Measurements from ENCODE around the gene DLG4.
"Not testable (repeated sequence)": the region's sequence is repeated elsewhere in the genome, so short reads cannot be mapped to it uniquely, and the experiment has no call there.

The DLG4 gene

DNA sequence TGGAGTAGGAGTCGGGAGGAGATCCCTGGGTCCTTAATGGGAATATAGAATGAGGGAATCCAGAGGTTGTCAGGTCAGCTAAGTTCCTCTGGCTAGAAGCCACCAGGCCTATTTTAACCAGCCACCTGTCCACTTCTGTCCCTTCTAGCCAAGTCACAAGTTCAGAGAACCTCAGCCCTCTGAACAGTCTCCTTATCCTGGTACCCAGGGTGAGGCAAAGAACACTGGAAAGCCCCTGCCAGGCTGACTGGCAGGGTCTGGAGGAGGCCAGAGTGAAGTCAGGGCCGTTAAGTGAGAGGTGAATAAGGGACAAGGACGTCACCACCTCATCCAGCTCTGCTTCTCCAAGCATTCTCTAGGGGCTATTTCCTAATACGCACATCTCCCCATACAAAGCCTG lies 29.2 kb upstream of the DLG4 start:
- FAIRE-seq: no peak

GRCh38 chr17:7246779-7247178 lies 27.1 kb upstream of the DLG4 start:
- FAIRE-seq: no peak

- FAIRE-seq: not testable (repeated sequence)
These were observed 24.2 kb upstream of the DLG4 start for GRCh38 chr17:7243838-7244237.

GRCh38 chr17:7243453-7243729 lies 23.8 kb upstream of the DLG4 start:
- FAIRE-seq: no peak

GRCh38 chr17:7242717-7243452 lies 23.2 kb upstream of the DLG4 start:
- no peak for FAIRE-seq

DNA sequence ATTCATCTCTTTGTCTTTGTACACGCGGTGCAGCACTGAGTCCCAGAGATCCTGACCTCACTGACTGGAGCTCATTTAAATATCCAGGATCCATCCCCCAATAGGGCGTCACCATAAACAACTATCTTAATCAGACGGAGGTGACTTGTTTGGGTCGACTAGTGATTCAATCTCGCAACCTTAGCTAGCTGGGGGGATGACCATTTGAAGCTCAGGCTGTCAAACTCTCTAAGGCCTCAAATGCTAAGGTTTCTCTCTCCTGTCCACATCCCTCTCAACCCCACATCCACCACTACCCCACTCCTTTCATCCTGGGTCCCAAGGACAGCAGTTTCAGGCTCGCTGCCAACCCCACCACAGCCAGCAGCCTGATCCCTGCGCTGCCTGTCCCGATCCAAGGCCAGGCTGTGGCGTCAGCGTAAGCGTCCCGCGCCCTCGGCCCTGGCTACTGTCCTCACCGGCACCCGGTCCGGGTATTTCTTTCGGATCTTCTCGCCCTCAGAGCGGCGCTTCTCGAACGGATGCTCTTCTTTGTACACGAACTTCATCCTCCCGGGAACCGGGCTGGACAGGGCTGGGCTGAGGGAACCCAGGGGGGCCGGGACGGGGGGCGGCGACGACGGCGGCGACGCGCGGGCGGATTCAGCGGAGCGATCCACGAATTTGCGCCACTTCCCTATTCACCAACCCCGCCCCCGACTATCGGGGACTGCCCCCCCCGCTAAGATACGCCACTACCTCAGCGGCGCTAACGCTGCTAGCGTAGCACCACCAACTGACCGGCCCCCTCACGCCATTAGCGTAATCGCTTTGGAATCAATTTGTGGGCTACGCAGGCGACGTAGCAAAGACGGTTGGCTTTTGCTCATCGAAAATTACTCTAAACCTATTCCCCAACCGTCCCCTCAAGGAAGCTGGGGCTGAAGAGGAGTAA lies 22.4 kb upstream of the DLG4 start, which contains the start of gene GABARAP:
GABARAP (minus strand) TSS at position 667 of the 934 bp plus-strand sequence; CDS start at position 548, 119 bp downstream.
- FAIRE-seq: no peak

DNA sequence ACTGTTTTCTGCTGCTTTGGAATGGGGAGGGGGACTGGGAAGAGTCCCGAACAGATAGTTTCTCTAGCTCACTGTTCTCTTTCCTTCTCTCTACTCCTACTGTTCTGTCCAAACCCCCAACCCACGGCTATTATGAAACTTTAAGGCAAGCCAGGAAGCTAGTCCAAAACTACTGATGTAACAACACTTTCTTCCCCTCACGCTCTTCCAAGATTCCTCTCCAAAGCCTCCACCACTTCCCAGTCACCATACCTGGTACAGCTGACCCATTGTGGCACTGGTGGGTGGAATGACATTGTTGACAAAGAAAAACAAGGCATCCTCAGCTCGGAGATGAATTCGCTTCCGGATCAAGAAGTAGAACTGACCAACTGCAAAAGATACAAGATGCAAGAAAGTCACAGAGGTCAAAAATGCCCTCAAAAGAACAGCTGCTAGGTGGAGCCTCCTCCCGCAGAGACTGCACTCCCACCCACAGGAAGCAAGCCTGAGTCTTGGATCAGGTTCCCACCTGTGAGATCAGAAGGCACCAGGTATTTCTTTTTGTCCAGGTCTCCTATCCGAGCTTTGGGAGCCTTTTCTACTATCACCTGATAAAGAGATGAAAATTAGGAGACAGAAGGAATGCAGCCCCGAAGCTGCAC lies 21.6 kb upstream of the DLG4 start:
- FAIRE-seq: no peak

DNA sequence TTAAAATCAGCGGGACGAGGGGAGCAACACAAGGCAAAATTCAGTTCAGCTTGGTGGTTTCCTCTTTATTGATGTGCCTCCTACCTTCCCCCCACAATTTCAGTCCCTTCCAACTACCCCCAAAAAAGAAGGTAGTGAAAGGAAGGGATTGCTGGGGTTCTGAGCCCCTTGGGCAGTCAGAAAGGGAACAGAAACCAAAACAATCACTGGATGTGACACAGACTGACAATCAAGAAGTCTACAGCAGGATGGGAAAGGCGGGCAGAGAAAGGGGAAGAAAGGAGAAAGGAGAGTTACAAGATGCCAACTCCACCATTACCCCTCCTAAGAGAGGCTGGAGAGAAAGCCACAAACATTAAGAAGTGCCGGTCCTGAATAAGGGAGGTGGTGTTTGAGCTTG lies 20.7 kb upstream of the DLG4 start:
- no peak for FAIRE-seq

- FAIRE-seq: peak; percentile 93
These were observed 19.7 kb upstream of the DLG4 start, which contains the start of gene PHF23 for GRCh38 chr17:7239091-7240027. PHF23 (minus strand) TSS chr17:7239457; CDS start chr17:7239279, 178 bp downstream.

DNA sequence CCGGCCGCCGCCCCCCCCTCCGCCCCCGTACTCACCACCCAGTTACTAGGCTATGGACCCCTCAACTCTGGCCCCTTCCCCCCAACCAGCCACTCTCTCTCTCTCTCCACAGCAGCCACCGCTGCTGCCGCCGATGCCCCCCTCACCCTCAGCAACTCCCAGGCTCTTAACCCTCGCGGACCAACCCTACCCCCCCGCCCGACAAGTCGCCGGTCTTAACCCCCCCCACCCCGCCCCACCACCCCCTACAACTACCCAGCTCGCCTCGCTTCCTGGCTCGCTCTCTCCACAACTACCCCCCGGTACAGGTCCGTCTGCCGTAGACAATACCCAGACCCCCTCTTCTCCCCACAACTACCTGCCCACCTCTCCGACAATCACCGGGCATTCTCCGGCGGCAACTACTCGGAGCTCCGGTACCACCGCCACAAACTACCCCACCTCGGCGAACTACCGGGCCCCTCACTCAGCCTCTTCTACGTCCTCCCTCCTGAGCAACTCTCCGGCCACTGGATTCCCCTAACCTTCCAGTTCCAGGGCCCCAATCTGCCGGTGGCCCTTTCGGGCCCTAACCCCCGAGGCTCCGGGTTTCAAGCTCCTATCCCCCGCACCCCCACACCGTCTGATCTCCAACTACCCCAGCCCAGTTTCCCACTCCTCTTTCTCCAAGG lies 18.9 kb upstream of the DLG4 start:
- FAIRE-seq: no peak

DNA sequence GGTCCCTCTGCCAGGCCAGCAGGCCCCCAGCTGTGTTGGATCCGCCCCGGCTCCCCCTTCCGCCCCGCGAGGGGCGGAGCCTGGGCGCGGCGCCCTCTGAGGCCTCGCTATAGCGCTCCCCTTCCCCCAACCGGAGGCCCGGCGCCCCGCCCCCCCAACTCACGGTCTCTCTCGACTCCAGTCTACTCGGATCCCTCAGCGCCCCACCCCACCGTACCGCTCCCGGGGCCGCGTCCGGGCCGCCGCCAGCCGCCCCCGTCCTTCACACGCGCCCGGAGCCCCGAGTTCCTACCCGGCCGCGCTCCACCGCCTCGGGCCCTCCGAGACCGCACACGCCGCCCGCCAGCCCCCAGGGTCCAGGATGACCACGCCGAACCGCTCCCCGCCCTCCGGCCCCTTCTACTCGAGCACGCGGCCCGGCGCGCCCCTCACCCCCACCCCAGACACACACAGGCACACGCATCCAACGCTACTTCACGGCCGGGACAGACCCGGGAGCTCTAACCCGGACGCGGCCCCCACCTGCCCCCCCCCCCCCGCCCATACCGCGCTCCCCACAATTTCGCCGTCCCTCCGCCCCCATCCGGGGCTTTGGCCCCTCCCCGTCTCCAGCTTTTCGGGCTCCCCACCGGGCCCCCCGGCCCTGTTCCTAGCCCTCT lies 18.3 kb upstream of the DLG4 start:
- no peak for FAIRE-seq

- no peak for FAIRE-seq
These were observed 17.7 kb upstream of the DLG4 start for GRCh38 chr17:7237266-7237760.

DNA sequence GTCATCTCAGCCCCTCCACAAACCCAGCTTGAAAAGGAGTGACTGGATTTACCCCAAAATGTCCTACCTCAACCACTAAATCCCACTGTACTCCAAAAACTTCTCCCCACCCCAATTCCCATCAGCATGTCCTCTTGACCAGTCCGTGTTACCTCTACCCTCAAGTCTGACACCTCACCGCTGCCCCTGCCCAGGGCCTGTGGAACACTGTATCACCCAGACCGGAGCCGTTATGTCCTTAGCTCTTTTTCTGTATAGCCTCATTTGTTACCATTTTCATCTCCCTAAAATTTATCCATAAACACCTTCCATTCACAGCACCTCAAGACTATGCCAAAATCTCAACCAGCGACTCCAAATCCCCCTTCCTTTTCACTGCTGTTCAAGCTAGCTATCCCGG lies 17.2 kb upstream of the DLG4 start:
- no peak for FAIRE-seq

- FAIRE-seq: no peak
These were observed 16.3 kb upstream of the DLG4 start for GRCh38 chr17:7235693-7236665.

GRCh38 chr17:7234083-7234951 lies 14.7 kb upstream of the DLG4 start, which contains the start of gene DVL2:
DVL2 (minus strand) TSS chr17:7234517; CDS start chr17:7234262, 255 bp downstream.
- FAIRE-seq: no peak

- FAIRE-seq: no peak
These were observed 14.1 kb upstream of the DLG4 start for GRCh38 chr17:7233701-7234082.

DNA sequence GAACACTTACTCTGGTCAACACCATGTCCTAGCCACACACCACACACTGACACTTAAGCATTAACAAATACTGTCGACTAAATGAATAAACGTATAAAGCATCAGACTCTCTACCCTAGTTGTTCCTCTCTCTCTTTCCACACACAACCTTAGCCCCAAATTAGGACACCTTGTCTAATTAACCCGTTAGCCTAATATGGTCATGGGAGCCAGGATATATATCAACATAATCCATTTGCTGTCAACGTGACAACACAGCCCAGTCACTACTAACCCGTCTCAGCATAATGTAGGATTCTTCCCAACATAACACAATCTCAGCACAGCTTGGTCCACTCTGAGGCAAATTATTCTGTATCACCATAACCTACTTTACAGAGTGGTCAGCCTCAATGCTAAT lies 12.5 kb upstream of the DLG4 start:
- FAIRE-seq: no peak

- no peak for FAIRE-seq
These were observed 9.9 kb upstream of the DLG4 start for GRCh38 chr17:7229504-7229903.

GRCh38 chr17:7228920-7229319 lies 9.3 kb upstream of the DLG4 start:
- FAIRE-seq: no peak
